ENCODE measurements around the gene KLHDC9. TPM values are rescaled to one million over a fixed set of nuclear protein-coding genes. Genes with fewer than 3 reads are reported as not detected.

The KLHDC9 gene

DNA sequence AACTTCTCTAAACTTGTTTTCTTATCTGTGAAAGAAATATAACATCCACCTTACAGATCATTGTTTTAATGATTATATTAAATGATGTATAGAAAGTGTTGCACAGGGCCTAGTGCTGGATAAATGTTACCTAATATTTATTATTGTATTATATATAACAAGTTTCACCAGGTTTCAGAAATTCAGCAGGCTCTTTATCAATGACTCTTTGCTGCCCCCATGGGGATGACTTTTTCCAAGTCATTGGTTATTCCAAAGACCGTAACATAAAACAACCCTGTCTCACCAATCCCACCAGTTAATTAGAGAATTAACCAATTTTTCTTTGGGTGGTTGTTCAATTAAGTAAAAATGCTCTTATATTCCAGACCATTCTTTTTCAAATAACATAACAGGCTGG lies 41.6 kb downstream of the KLHDC9 start:
- H3K4me2 ChIP-seq (ENCODE audit: low read length), result no peak overlapping the region
- H3K4me1 ChIP-seq (ENCODE audit: control insufficient read depth, insufficient read depth, low read length), result no peaks in the 10 kb centered on the region
- H3K9ac ChIP-seq (ENCODE audit: low read depth, low read length), result no peak overlapping the region
- H3K4me3 ChIP-seq (ENCODE audit: low read length), result no peak overlapping the region
- no peaks in the 10 kb centered on the region for H3K27me3 ChIP-seq (ENCODE audit: control insufficient read depth, insufficient read depth, low read length)
- no peaks in the 10 kb centered on the region for H3K36me3 ChIP-seq (ENCODE audit: insufficient read depth, low read length)
- H3K9me3 ChIP-seq (replicated peaks; ENCODE audit: low read length), result no peaks in the 10 kb centered on the region

DNA sequence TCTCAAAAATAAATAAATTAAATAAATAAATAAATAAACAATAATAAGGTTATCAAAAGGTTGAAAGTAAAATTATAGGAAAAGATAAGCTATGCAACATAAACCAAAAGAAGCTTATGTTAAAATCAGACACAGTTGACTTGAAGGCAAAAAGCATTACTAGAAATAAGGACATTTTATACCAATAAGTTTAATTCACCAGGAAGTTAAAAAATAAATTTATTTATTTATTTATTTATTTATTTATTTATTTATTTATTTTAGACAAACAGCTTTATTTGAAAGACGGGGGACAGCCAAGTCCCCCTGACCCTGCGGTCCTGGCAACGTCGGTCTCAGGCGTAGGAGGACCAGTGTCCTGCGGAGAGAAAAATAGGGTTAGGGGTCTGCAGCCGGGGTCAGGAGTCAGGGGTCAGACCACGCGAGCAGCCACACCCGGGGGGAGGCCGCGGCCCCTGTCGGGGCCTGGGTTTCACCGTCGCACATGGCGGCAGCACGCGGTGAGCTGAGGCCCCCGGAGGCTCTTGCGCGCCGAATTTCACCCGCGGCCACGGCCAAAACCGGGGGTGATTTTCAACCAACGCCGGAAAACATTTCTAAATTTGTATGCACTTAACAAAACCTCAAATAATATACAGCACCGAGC lies 42.7 kb downstream of the KLHDC9 start:
- no peak overlapping the region for H3K4me2 ChIP-seq (ENCODE audit: low read length)
- H3K9ac ChIP-seq (ENCODE audit: low read depth, low read length), result no peak overlapping the region
- H3K36me3 ChIP-seq (ENCODE audit: insufficient read depth, low read length), result no peaks in the 10 kb centered on the region
- no peaks in the 10 kb centered on the region for H3K27me3 ChIP-seq (ENCODE audit: control insufficient read depth, insufficient read depth, low read length)
- no peak overlapping the region for H3K4me3 ChIP-seq (ENCODE audit: low read length)
- no peaks in the 10 kb centered on the region for H3K9me3 ChIP-seq (replicated peaks; ENCODE audit: low read length)
- H3K4me1 ChIP-seq (ENCODE audit: control insufficient read depth, insufficient read depth, low read length), result no peaks in the 10 kb centered on the region

DNA sequence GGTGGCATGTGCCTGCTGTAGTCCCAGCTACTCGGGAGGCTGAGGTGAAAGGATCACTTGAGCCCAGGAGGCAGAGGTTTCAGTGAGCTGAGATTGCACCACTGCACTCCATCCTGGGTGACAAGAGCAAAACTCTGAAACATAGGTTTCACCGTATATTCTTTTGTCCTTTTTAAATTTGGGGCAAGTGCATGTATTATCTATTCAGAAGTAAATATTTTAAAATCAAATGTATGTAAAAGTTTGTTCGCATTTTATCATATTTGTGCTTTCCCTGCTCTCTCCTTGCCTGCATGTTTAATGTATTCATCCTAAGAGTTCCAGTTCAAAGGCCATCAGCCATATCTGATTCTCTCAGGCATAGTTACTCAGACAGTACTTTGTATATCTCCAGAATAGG lies 47.7 kb downstream of the KLHDC9 start:
- Histone ChIP-seq H3K4me3 (ENCODE audit: low read length) (no peak overlapping the region), H3K4me1 (ENCODE audit: control insufficient read depth, insufficient read depth, low read length) (no peaks in the 10 kb centered on the region), H3K4me2 (ENCODE audit: low read length) (no peak overlapping the region), H3K27me3 (ENCODE audit: control insufficient read depth, insufficient read depth, low read length) (no peaks in the 10 kb centered on the region), H3K36me3 (ENCODE audit: insufficient read depth, low read length) (no peaks in the 10 kb centered on the region), H3K9ac (ENCODE audit: low read depth, low read length) (no peak overlapping the region), H3K9me3 (replicated peaks; ENCODE audit: low read length) (no peaks in the 10 kb centered on the region)

Small RNA genes lying within 50 kb of the gene (small RNA-seq; reads per million reads assigned to genes)
- not detected for gene RF01225
